G401 (cell line): ENCODE data around the gene MRPS21. TPM values are rescaled to one million over a fixed set of nuclear protein-coding genes. Genes with fewer than 3 reads are reported as not detected.

Experiments
- DNase-seq: peaks from one replicate; pipeline ENCODE4 v3.0.0-alpha.2; 2015; ENCODE audit warnings: low spot score
- in situ Hi-C: cut with HindIII; loops from 2 replicates; pipeline ENCODE4 v1.10.0; 2016; ENCODE audit warnings: low sequenced_read_pairs, mixed read lengths
- total RNA-seq: library from RNA; depleted of rRNA; stranded (reverse); fragments of >200 nt; shearing (Covaris generic); gene quantifications from 2 replicates; pipeline ENCODE4 v1.2.3, GENCODE V29; 2014; rRNA removed

The MRPS21 gene
- 73.2 and 92.0 TPM in 2 replicates for total RNA-seq

- in situ Hi-C loops = no loop called here
- DNase-seq = peak; percentile 97
Measured at GRCh38 chr1:150293433-150294253, at the start of gene MRPS21. TSS of gene MRPS21 (plus strand) at chr1:150293861. CDS start at chr1:150294367, 506 bp downstream.

GRCh38 chr1:150249936-150250335 lies 43.7 kb upstream of the MRPS21 start:
- no peak for DNase-seq
- in situ Hi-C loops = no loop called here

GRCh38 chr1:150256198-150256553 lies 37.5 kb upstream of the MRPS21 start:
- no peak for DNase-seq
- in situ Hi-C loops = no loop called here

GRCh38 chr1:150256554-150257341 lies 36.9 kb upstream of the MRPS21 start:
- in situ Hi-C loops = no loop called here
- peak; percentile 60 for DNase-seq

GRCh38 chr1:150257624-150258585 lies 35.8 kb upstream of the MRPS21 start, which contains the start of gene CA14:
TSS of gene CA14 (plus strand) at chr1:150257774. CDS start at chr1:150258129, 355 bp downstream.
- DNase-seq = peak; percentile 66
- in situ Hi-C loops = no loop called here

- in situ Hi-C loops = no loop called here
Measured at GRCh38 chr1:150259217-150259616, 34.4 kb upstream of the MRPS21 start.

GRCh38 chr1:150259758-150260669 lies 33.6 kb upstream of the MRPS21 start:
- in situ Hi-C loops = no loop called here
- peak; percentile 45 for DNase-seq

More at GRCh38 chr1:150259217-150259616, 34.4 kb upstream of the MRPS21 start:
- no peak for DNase-seq

- in situ Hi-C loops = no loop called here
- DNase-seq = no peak
Measured at GRCh38 chr1:150261367-150261766, 32.3 kb upstream of the MRPS21 start.

- DNase-seq = no peak
- in situ Hi-C loops = no loop called here
Measured at GRCh38 chr1:150262388-150263320, 31.0 kb upstream of the MRPS21 start.

GRCh38 chr1:150263549-150263948 lies 30.1 kb upstream of the MRPS21 start:
- in situ Hi-C loops = no loop called here
- no peak for DNase-seq

GRCh38 chr1:150267896-150268295 lies 25.8 kb upstream of the MRPS21 start:
- in situ Hi-C loops = no loop called here
- DNase-seq = no peak

- in situ Hi-C loops = no loop called here
- DNase-seq = no peak
Measured at GRCh38 chr1:150268340-150268704, 25.3 kb upstream of the MRPS21 start.

- DNase-seq = peak; percentile 98
- in situ Hi-C loops = no loop called here
Measured at GRCh38 chr1:150268705-150269403, 24.8 kb upstream of the MRPS21 start, which contains the start of gene APH1A. TSS of gene APH1A (minus strand) at chr1:150269016. CDS start at chr1:150268810, 206 bp downstream.

GRCh38 chr1:150269451-150269850 lies 24.2 kb upstream of the MRPS21 start:
- DNase-seq = no peak
- in situ Hi-C loops = no loop called here

- DNase-seq = no peak
- in situ Hi-C loops = no loop called here
Measured at GRCh38 chr1:150271291-150271959, 22.2 kb upstream of the MRPS21 start.

GRCh38 chr1:150273311-150273710 lies 20.4 kb upstream of the MRPS21 start:
- in situ Hi-C loops = no loop called here
- no peak for DNase-seq
